ENCODE measurements around the gene ITPK1.

Gene ITPK1

GRCh38 chr14:92937051-92937937 is 178.4 kb downstream of the ITPK1 start:
- no peak for DNase-seq (ENCODE audit: low read depth)

GRCh38 chr14:92936085-92936484 is 179.6 kb downstream of the ITPK1 start:
- no peak for DNase-seq (ENCODE audit: low read depth)

- DNase-seq (ENCODE audit: low read depth): no peak
These were observed 180.3 kb downstream of the ITPK1 start for GRCh38 chr14:92935446-92935845.

- DNase-seq (ENCODE audit: low read depth): no peak
These were observed 181.3 kb downstream of the ITPK1 start for GRCh38 chr14:92934196-92935085.

- DNase-seq (ENCODE audit: low read depth): no peak
These were observed 182.2 kb downstream of the ITPK1 start for GRCh38 chr14:92933481-92933880.

GRCh38 chr14:92932448-92933395 is 183.0 kb downstream of the ITPK1 start:
- DNase-seq (ENCODE audit: low read depth): no peak

GRCh38 chr14:92931681-92932447 is 183.9 kb downstream of the ITPK1 start:
- DNase-seq (ENCODE audit: low read depth): no peak

- no peak for DNase-seq (ENCODE audit: low read depth)
These were observed 184.8 kb downstream of the ITPK1 start for GRCh38 chr14:92930737-92931602.

GRCh38 chr14:92929689-92930608 is 185.8 kb downstream of the ITPK1 start:
- no peak for DNase-seq (ENCODE audit: low read depth)

- no peak for DNase-seq (ENCODE audit: low read depth)
These were observed 186.6 kb downstream of the ITPK1 start for GRCh38 chr14:92928961-92929688.

GRCh38 chr14:92928258-92928629 is 187.5 kb downstream of the ITPK1 start:
- DNase-seq (ENCODE audit: low read depth): no peak

GRCh38 chr14:92927349-92928257 is 188.1 kb downstream of the ITPK1 start:
- DNase-seq (ENCODE audit: low read depth): no peak

- no peak for DNase-seq (ENCODE audit: low read depth)
These were observed 188.8 kb downstream of the ITPK1 start for GRCh38 chr14:92926931-92927330.

GRCh38 chr14:92926180-92926845 is 189.4 kb downstream of the ITPK1 start:
- DNase-seq (ENCODE audit: low read depth): no peak

- DNase-seq (ENCODE audit: low read depth): no peak
These were observed 190.3 kb downstream of the ITPK1 start for GRCh38 chr14:92925446-92925845.

- DNase-seq (ENCODE audit: low read depth): no peak
These were observed 191.5 kb downstream of the ITPK1 start for GRCh38 chr14:92924247-92924646.

- no peak for DNase-seq (ENCODE audit: low read depth)
These were observed 192.0 kb downstream of the ITPK1 start for GRCh38 chr14:92923744-92924103.

Data from activated T-helper 9 cell treated with anti-CD3 and anti-CD28 coated beads, Interleukin-2, amount 50 U/mL, for 16 hours (primary cell).